ENCODE data around the gene SOS1.

GRCh38 chr2:38982498-38982897 lies 138.4 kb downstream of the SOS1 start:
- TF ChIP-seq CTCF (IDR thresholded peaks at IDR 0.05; ENCODE audit: extremely low read depth in 1 of 2, insufficient read depth in 1 of 2, low read depth in 1 of 2, low read length in 2 of 2) (no peak), POLR2A (IDR thresholded peaks at IDR 0.05; ENCODE audit: low read depth, low read length) (no peak), MYC (IDR thresholded peaks at IDR 0.05; ENCODE audit: low read depth, low read length) (no peak), POLR2AphosphoS5 (IDR thresholded peaks at IDR 0.05; ENCODE audit: insufficient read depth, low read depth, low read length) (no peak), EZH2 (IDR thresholded peaks at IDR 0.05; ENCODE audit: borderline replicate concordance, low read depth, low read length, severe bottlenecking) (no peak), JUN (IDR thresholded peaks at IDR 0.05; ENCODE audit: borderline replicate concordance, insufficient read depth, insufficient read length, low read depth) (no peak), MAX (IDR thresholded peaks at IDR 0.05; ENCODE audit: insufficient read depth, insufficient read length) (no peak)
